ENCODE results near the gene FYB1. TPM values are rescaled to one million over a fixed set of nuclear protein-coding genes. Genes with fewer than 3 reads are reported as not detected.

Gene FYB1
- total RNA-seq, 1 donor from 2014 or later, result not detected

DNA sequence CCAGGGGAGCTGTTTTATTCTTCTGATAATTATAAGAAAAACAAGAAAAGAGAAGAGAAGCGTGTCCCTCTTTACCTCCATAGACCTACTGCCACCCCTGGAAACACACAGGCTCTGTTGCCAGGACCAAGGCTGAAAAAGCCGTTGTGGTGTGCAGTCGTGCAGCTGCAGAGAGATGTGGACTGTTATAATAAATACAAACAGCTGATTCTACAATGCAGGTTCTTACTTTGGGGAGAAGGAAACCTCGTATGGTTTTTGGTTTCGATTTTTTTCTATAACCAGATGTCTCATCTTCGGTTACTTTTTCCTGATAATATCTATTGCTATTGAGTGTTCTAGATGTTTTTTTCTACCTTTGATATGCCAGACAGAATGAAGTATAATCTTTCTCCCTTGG is 28.1 kb downstream of the FYB1 start:
- DNase-seq, result no peak
- TF ChIP-seq, protein P1, sequence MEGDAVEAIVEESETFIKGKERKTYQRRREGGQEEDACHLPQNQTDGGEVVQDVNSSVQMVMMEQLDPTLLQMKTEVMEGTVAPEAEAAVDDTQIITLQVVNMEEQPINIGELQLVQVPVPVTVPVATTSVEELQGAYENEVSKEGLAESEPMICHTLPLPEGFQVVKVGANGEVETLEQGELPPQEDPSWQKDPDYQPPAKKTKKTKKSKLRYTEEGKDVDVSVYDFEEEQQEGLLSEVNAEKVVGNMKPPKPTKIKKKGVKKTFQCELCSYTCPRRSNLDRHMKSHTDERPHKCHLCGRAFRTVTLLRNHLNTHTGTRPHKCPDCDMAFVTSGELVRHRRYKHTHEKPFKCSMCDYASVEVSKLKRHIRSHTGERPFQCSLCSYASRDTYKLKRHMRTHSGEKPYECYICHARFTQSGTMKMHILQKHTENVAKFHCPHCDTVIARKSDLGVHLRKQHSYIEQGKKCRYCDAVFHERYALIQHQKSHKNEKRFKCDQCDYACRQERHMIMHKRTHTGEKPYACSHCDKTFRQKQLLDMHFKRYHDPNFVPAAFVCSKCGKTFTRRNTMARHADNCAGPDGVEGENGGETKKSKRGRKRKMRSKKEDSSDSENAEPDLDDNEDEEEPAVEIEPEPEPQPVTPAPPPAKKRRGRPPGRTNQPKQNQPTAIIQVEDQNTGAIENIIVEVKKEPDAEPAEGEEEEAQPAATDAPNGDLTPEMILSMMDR (IDR thresholded peaks at IDR 0.05; ENCODE audit: partially characterized antibody, unreplicated experiment), result no peak
- H3K36me3 Mint-ChIP-seq (ENCODE audit: unreplicated experiment), result no peaks in the 10 kb centered on the region

GRCh38 chr5:39190311-39191102 is 28.9 kb downstream of the FYB1 start:
- TF ChIP-seq, protein P1 (IDR thresholded peaks at IDR 0.05; ENCODE audit: partially characterized antibody, unreplicated experiment), result no peak
- no peaks in the 10 kb centered on the region for H3K27me3 Mint-ChIP-seq (ENCODE audit: unreplicated experiment)
- no peak overlapping the region for H3K4me3 Mint-ChIP-seq (ENCODE audit: unreplicated experiment)
- no peaks in the 10 kb centered on the region for H3K36me3 Mint-ChIP-seq (ENCODE audit: unreplicated experiment)
- DNase-seq, result no peak
- no peak overlapping the region for H3K27ac Mint-ChIP-seq (ENCODE audit: unreplicated experiment)
- no peaks in the 10 kb centered on the region for H3K9me3 Mint-ChIP-seq (ENCODE audit: unreplicated experiment)
- H3K4me1 Mint-ChIP-seq (ENCODE audit: low read depth, unreplicated experiment), result no peaks in the 10 kb centered on the region

More for the DNA sequence above, 28.1 kb downstream of the FYB1 start:
- Mint-ChIP-seq H3K4me1 (ENCODE audit: low read depth, unreplicated experiment) (no peaks in the 10 kb centered on the region), H3K4me3 (ENCODE audit: unreplicated experiment) (no peak overlapping the region), H3K27ac (ENCODE audit: unreplicated experiment) (no peak overlapping the region), H3K9me3 (ENCODE audit: unreplicated experiment) (no peaks in the 10 kb centered on the region), H3K27me3 (ENCODE audit: unreplicated experiment) (no peaks in the 10 kb centered on the region)

GRCh38 chr5:39189292-39189955 is 29.9 kb downstream of the FYB1 start:
- H3K36me3 Mint-ChIP-seq (ENCODE audit: unreplicated experiment), result no peaks in the 10 kb centered on the region
- H3K4me3 Mint-ChIP-seq (ENCODE audit: unreplicated experiment), result no peak overlapping the region
- no peaks in the 10 kb centered on the region for H3K27me3 Mint-ChIP-seq (ENCODE audit: unreplicated experiment)
- no peaks in the 10 kb centered on the region for H3K9me3 Mint-ChIP-seq (ENCODE audit: unreplicated experiment)
- DNase-seq, result no peak
- H3K27ac Mint-ChIP-seq (ENCODE audit: unreplicated experiment), result no peak overlapping the region
- TF ChIP-seq, protein P1 (IDR thresholded peaks at IDR 0.05; ENCODE audit: partially characterized antibody, unreplicated experiment), result no peak
- H3K4me1 Mint-ChIP-seq (ENCODE audit: low read depth, unreplicated experiment), result no peaks in the 10 kb centered on the region

GRCh38 chr5:39187831-39188731 is 31.3 kb downstream of the FYB1 start:
- Mint-ChIP-seq H3K4me3 (ENCODE audit: unreplicated experiment) (no peak overlapping the region), H3K36me3 (ENCODE audit: unreplicated experiment) (no peaks in the 10 kb centered on the region), H3K9me3 (ENCODE audit: unreplicated experiment) (no peaks in the 10 kb centered on the region), H3K4me1 (ENCODE audit: low read depth, unreplicated experiment) (no peaks in the 10 kb centered on the region), H3K27me3 (ENCODE audit: unreplicated experiment) (no peaks in the 10 kb centered on the region), H3K27ac (ENCODE audit: unreplicated experiment) (no peak overlapping the region)
- DNase-seq, result no peak
- TF ChIP-seq, protein P1 (IDR thresholded peaks at IDR 0.05; ENCODE audit: partially characterized antibody, unreplicated experiment), result no peak

All from glutamatergic neuron (in vitro differentiated cells).